ENCODE results near the gene CCNF.

The CCNF gene

GRCh38 chr16:2500430-2500917 is 71.2 kb downstream of the CCNF start:
- TF ChIP-seq ZNF274 (IDR thresholded peaks at IDR 0.05; ENCODE audit: low read depth, low read length) (no peak), SUZ12 (IDR thresholded peaks at IDR 0.05; ENCODE audit: extremely low read depth, insufficient read depth, insufficient read length) (no peak), YY1 (IDR thresholded peaks at IDR 0.05; ENCODE audit: insufficient read depth, insufficient read length) (no peak)
- no peak for DNase-seq (ENCODE audit: low read depth, low spot score)
- Histone ChIP-seq H3K36me3 (ENCODE audit: insufficient read depth, insufficient read length, low read length) (peaks cover 34% of the 10 kb centered on the region), H3K4me1 (ENCODE audit: insufficient read depth, insufficient read length) (peaks cover 24% of the 10 kb centered on the region), H3K9ac (ENCODE audit: insufficient read length, low read depth) (peak overlapping the region; percentile 70), H3K4me3 (ENCODE audit: insufficient read length, low read depth) (no peak overlapping the region), H3K9me3 (ENCODE audit: insufficient read depth, low read length) (no peaks in the 10 kb centered on the region), H3K27me3 (ENCODE audit: insufficient read depth, insufficient read length) (no peaks in the 10 kb centered on the region)

- DNase-seq (ENCODE audit: low read depth, low spot score), result peak; percentile 76
- Histone ChIP-seq H3K36me3 (ENCODE audit: insufficient read depth, insufficient read length, low read length) (peaks cover 32% of the 10 kb centered on the region), H3K4me3 (ENCODE audit: insufficient read length, low read depth) (peak overlapping the region; percentile 28)
Observed at GRCh38 chr16:2500918-2501750, 71.9 kb downstream of the CCNF start.

GRCh38 chr16:2501946-2502895 is 73.0 kb downstream of the CCNF start:
- peak overlapping the region; percentile 14 for H3K9ac ChIP-seq (ENCODE audit: insufficient read length, low read depth)
- H3K4me3 ChIP-seq (ENCODE audit: insufficient read length, low read depth), result no peak overlapping the region
- peaks cover 21% of the 10 kb centered on the region for H3K36me3 ChIP-seq (ENCODE audit: insufficient read depth, insufficient read length, low read length)
- H3K27me3 ChIP-seq (ENCODE audit: insufficient read depth, insufficient read length), result no peaks in the 10 kb centered on the region
- DNase-seq (ENCODE audit: low read depth, low spot score), result no peak
- no peaks in the 10 kb centered on the region for H3K9me3 ChIP-seq (ENCODE audit: insufficient read depth, low read length)
- H3K4me1 ChIP-seq (ENCODE audit: insufficient read depth, insufficient read length), result peaks cover 20% of the 10 kb centered on the region
- TF ChIP-seq ZNF274 (IDR thresholded peaks at IDR 0.05; ENCODE audit: low read depth, low read length), result no peak

More at GRCh38 chr16:2500918-2501750, 71.9 kb downstream of the CCNF start:
- TF ChIP-seq YY1 (IDR thresholded peaks at IDR 0.05; ENCODE audit: insufficient read depth, insufficient read length) (no peak), SUZ12 (IDR thresholded peaks at IDR 0.05; ENCODE audit: extremely low read depth, insufficient read depth, insufficient read length) (no peak)
- Histone ChIP-seq H3K4me1 (ENCODE audit: insufficient read depth, insufficient read length) (peaks cover 24% of the 10 kb centered on the region), H3K9me3 (ENCODE audit: insufficient read depth, low read length) (no peaks in the 10 kb centered on the region), H3K9ac (ENCODE audit: insufficient read length, low read depth) (peak overlapping the region; percentile 70), H3K27me3 (ENCODE audit: insufficient read depth, insufficient read length) (no peaks in the 10 kb centered on the region)

- no peak overlapping the region for H3K4me3 ChIP-seq (ENCODE audit: insufficient read length, low read depth)
- H3K4me1 ChIP-seq (ENCODE audit: insufficient read depth, insufficient read length), result peaks cover 19% of the 10 kb centered on the region
- H3K9me3 ChIP-seq (ENCODE audit: insufficient read depth, low read length), result no peaks in the 10 kb centered on the region
- H3K27me3 ChIP-seq (ENCODE audit: insufficient read depth, insufficient read length), result no peaks in the 10 kb centered on the region
- no peak for DNase-seq (ENCODE audit: low read depth, low spot score)
- H3K36me3 ChIP-seq (ENCODE audit: insufficient read depth, insufficient read length, low read length), result peaks cover 2% of the 10 kb centered on the region
- TF ChIP-seq YY1 (IDR thresholded peaks at IDR 0.05; ENCODE audit: insufficient read depth, insufficient read length), result no peak
- no peak for TF ChIP-seq SUZ12 (IDR thresholded peaks at IDR 0.05; ENCODE audit: extremely low read depth, insufficient read depth, insufficient read length)
- no peak for TF ChIP-seq ZNF274 (IDR thresholded peaks at IDR 0.05; ENCODE audit: low read depth, low read length)
- no peak overlapping the region for H3K9ac ChIP-seq (ENCODE audit: insufficient read length, low read depth)
Observed at GRCh38 chr16:2505695-2506094, 76.4 kb downstream of the CCNF start.

GRCh38 chr16:2507052-2507659 is 77.9 kb downstream of the CCNF start:
- DNase-seq (ENCODE audit: low read depth, low spot score), result no peak
- H3K9ac ChIP-seq (ENCODE audit: insufficient read length, low read depth), result peak overlapping the region; percentile 13
- peaks cover 18% of the 10 kb centered on the region for H3K4me1 ChIP-seq (ENCODE audit: insufficient read depth, insufficient read length)
- H3K9me3 ChIP-seq (ENCODE audit: insufficient read depth, low read length), result no peaks in the 10 kb centered on the region
- no peaks in the 10 kb centered on the region for H3K36me3 ChIP-seq (ENCODE audit: insufficient read depth, insufficient read length, low read length)
- no peaks in the 10 kb centered on the region for H3K27me3 ChIP-seq (ENCODE audit: insufficient read depth, insufficient read length)
- no peak for TF ChIP-seq ZNF274 (IDR thresholded peaks at IDR 0.05; ENCODE audit: low read depth, low read length)
- TF ChIP-seq SUZ12 (IDR thresholded peaks at IDR 0.05; ENCODE audit: extremely low read depth, insufficient read depth, insufficient read length), result no peak
- TF ChIP-seq YY1 (IDR thresholded peaks at IDR 0.05; ENCODE audit: insufficient read depth, insufficient read length), result no peak
- H3K4me3 ChIP-seq (ENCODE audit: insufficient read length, low read depth), result no peak overlapping the region

GRCh38 chr16:2507665-2508064 is 78.4 kb downstream of the CCNF start:
- TF ChIP-seq ZNF274 (IDR thresholded peaks at IDR 0.05; ENCODE audit: low read depth, low read length) (no peak), YY1 (IDR thresholded peaks at IDR 0.05; ENCODE audit: insufficient read depth, insufficient read length) (no peak), SUZ12 (IDR thresholded peaks at IDR 0.05; ENCODE audit: extremely low read depth, insufficient read depth, insufficient read length) (no peak)
- no peak overlapping the region for H3K4me3 ChIP-seq (ENCODE audit: insufficient read length, low read depth)
- no peaks in the 10 kb centered on the region for H3K27me3 ChIP-seq (ENCODE audit: insufficient read depth, insufficient read length)
- no peak for DNase-seq (ENCODE audit: low read depth, low spot score)
- H3K9me3 ChIP-seq (ENCODE audit: insufficient read depth, low read length), result no peaks in the 10 kb centered on the region
- peaks cover 22% of the 10 kb centered on the region for H3K4me1 ChIP-seq (ENCODE audit: insufficient read depth, insufficient read length)
- peak overlapping the region; percentile 13 for H3K9ac ChIP-seq (ENCODE audit: insufficient read length, low read depth)
- H3K36me3 ChIP-seq (ENCODE audit: insufficient read depth, insufficient read length, low read length), result no peaks in the 10 kb centered on the region

Measured in NT2/D1 (cell line).